GM10266 (cell line): Measurements from ENCODE around the gene AKAP1.

Experiments used
- DNase-seq: peaks from one replicate; pipeline ENCODE4 v3.0.0; 2012; ENCODE audit errors: extremely low spot score
- TF ChIP-seq, protein P1 (sequence below): IDR thresholded peaks from 2 replicates; pipeline ENCODE4 v1.5.1; 2012; ENCODE audit warnings: mild to moderate bottlenecking, low read depth; ENCODE audit not compliant: control insufficient read depth, insufficient read depth; ENCODE audit errors: missing control alignments

AKAP1 gene

DNA sequence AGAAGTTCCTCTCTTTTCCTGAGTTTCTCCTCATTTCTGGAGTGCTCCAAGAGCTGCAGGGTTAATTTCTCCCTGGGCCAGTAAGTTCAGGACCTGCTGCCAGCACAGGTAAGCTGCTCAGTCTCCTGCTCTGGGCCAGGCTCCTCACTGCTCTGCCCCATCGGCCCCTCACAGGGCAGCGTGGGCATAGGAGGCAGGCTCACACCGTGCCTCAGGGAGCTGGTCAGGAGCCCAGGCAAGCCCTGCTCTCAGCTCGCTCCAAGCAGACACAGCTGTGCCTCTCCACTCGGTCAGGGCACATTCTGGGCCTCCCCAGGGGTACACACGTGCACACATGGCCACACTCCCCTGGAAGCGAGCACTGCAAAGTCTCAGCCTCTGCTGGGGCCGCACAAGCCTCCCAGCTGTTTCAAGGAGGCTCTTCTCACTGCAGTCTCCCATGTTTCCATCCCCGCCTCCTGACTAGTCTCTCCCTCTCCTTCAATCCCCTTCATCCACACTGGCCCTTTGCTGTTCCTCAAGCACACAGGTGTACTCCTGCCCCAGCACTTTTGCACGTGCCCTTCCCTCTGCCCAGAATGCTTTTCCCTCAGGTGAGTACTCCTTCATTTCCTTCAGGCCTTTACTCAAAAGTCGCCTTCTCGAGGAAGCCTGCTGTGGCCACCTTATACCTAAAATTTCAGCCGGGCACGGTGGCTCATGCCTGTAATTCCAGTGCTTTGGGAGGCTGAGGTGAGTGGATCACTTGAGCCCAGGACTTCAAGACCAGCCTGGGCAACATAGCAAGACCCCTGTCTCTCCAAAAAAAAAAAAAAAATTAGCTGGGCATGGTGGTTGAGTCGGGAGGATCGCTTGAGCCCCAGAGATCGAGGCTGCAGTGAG lies 53.2 kb downstream of the AKAP1 start:
- DNase-seq = no peak
- TF ChIP-seq, protein P1, sequence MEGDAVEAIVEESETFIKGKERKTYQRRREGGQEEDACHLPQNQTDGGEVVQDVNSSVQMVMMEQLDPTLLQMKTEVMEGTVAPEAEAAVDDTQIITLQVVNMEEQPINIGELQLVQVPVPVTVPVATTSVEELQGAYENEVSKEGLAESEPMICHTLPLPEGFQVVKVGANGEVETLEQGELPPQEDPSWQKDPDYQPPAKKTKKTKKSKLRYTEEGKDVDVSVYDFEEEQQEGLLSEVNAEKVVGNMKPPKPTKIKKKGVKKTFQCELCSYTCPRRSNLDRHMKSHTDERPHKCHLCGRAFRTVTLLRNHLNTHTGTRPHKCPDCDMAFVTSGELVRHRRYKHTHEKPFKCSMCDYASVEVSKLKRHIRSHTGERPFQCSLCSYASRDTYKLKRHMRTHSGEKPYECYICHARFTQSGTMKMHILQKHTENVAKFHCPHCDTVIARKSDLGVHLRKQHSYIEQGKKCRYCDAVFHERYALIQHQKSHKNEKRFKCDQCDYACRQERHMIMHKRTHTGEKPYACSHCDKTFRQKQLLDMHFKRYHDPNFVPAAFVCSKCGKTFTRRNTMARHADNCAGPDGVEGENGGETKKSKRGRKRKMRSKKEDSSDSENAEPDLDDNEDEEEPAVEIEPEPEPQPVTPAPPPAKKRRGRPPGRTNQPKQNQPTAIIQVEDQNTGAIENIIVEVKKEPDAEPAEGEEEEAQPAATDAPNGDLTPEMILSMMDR = no peak

DNA sequence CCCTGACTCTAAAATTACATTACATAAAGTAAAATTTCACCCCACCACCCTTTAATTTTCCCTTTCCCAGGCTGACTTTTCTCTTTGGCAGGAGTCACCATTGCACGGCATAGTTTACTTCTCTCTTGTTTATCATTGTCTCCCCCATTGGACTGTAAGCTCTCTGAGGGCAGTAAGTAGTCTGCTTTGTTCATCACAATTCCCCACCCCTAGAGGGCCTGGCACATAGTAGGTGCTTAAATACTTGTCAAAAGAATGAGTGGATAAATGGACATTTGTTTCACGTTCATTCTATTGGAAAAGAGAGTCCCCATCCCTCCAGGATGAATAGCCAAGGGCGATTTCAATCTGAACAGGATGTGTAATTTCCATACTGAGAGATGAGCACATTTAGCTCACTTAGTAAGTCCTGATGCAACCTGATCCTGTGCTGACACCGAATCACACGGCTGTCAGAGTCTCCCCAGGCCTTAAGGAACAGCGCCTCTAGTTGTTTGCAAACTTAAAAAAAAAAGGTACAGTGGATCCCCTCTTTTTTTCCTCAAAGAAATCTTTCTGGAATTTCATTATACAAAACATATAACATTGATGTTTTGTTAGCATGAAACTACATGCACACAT lies 54.0 kb downstream of the AKAP1 start:
- no peak for DNase-seq
- TF ChIP-seq, protein P1 = no peak

DNA sequence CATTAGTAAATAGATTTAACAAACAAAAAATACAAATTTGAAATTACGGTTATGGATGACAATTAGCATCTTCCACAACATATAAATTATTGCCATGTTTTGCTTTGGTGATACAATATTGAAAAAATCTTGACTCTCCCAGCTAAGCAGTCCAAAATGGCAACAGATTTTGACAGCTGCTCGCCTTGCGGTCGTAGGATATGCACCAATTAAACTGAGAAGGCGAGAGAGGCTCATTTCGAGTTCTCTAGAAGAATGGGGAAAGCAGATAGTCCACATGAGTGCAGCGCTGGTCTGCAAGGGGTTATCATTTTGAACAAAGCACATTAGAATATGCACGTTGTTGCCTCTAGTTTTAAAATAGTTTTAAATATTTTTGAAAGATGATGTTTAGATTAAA lies 55.3 kb downstream of the AKAP1 start:
- TF ChIP-seq, protein P1 = no peak
- no peak for DNase-seq

DNA sequence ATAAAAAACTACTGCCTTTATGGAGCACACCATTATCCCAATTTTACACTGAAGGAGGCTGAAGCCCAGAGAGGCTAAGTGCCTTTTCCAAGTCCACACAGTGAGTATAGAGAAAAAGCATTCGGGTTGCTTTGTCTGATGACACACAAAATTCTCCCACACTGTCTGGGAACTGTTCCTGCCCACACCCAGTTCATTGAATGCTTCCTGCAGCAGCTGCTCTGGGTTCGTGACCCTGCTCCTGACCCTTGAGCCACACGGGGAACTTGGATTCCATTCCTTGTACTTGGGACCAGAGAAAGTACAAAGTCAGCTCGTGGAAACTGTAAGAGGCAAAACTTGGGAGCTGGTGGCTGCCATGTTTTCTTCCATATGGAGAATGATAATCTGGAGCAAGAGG lies 57.9 kb downstream of the AKAP1 start:
- TF ChIP-seq, protein P1 = no peak
- DNase-seq = no peak

DNA sequence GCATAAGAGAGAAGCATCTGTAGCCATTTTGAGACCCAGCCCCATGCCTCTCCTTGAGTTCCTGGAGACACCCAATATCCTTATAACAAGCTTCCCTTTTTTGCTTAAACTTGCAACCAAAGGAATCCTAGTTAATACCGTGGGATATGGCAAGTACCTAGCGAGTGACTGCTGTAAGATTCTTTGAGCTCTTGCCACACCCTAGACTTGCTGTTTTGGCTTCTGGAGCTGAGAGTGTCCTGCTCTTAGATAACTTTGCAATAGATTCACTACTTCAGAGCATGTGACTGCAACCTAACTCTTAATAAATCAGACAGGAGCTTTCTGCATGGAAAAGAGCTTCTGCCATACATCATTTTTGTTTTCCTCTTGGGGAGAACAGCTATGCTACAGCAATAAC lies 58.3 kb downstream of the AKAP1 start:
- DNase-seq = no peak
- TF ChIP-seq, protein P1 = no peak

DNA sequence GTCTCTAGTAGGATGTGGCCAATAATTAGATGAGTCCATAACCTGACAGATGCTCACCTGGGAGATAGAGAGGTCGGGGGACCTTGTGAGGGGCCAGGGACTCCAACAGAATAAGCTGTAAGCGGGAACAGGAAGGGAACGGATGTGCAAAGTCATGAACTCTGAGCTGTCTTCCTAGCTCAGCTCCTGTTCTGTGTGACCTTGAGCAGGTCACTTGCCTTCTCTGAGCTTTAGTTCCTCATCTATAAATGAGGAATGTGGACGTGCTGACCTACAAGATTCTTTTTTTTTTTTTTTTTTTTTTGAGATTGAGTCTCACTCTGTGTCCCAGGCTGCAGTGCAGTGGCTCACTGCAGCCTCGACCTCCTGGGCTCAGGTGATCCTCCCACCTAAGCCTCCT lies 58.9 kb downstream of the AKAP1 start:
- DNase-seq = no peak
- TF ChIP-seq, protein P1 = no peak

DNA sequence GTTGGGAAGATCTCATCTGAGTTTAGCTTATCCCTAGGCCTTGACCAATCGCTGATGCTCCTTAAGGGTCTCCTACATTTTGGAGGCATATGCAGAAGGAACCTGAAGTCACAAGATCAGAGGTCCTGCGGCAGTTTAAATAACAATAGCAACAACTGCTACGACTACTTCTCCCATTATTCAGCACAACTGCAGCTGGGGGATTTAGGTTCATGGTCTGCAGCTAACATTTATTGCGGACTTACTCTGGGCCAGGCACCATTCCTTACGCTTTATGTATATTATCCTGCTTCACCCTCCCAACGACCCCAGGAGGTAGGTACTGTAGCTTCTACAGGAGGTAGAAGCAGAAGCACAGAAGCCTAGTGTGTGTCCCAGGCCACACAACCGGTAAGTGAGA lies 59.5 kb downstream of the AKAP1 start:
- no peak for DNase-seq
- TF ChIP-seq, protein P1 = no peak
